GM19324 (cell line): ENCODE data around the gene HYDIN.
"Not testable (repeated sequence)": the region's sequence is repeated elsewhere in the genome, so short reads cannot be mapped to it uniquely, and the experiment has no call there.

ENCODE experiments used
- ATAC-seq: cut with Tn5 transposase; IDR thresholded peaks from one replicate; pipeline ENCODE4 v1.9.1; 2021; ENCODE audit warnings: mild to moderate bottlenecking, moderate library complexity; ENCODE audit not compliant: unreplicated experiment, low FRiP score

HYDIN gene

DNA sequence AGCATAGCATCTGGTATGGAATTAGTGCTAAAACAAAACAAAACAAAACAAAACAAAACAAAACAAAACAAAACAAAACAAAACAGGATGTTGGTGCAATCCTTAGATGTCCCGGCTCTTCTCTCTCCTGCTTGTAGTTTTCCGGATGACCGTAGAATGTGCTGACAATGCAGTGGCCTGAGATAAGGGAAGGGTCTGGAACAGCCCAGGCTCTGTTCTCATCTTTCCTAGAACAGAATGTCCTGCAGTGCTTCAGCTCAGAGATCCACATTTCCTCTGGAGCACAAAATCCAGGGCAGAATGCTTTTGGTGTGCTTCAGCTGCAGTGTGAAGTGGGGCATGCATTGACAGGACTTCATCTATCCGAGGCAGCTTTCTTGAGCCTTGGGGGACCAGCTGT is 345.9 kb downstream of the HYDIN start:
- not testable (repeated sequence) for ATAC-seq

DNA sequence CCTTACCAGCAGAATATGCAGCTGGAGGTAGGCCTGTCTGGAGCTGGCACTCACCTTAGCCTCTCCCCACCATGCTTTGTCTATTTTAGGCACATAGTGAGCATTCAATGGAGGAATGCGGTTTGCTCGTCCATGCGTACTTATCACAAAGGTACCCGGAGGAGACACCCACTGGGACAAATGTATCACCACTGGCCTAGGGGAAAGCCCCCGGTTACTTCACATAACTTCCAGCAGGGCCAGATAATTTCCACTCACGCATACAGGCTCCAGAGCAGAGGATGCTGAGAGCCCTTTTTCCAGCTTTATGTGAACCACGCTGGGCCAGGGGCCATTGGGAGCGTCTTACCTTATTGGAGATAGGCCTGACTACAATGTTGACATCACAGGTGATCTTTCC is 348.2 kb downstream of the HYDIN start:
- not testable (repeated sequence) for ATAC-seq

DNA sequence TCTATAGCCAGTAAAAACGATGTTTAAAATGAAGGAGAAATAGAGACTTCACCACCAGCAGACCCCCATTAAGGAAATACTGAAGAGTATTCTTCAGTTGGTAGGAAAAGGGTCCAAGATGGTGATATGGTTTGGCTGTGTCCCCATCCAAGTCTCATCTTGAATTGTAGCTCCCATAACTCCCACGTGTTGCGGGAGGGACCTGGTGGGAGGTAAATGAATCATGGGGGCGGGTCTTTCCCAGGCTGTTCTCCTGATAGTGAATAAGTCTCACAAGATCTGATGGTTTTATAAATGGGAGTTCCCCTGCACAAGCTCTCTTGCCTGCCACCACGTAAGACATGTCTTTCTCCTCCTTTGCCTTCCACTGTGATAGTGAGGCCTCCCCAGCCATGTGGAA is 352.6 kb downstream of the HYDIN start:
- not testable (repeated sequence) for ATAC-seq

DNA sequence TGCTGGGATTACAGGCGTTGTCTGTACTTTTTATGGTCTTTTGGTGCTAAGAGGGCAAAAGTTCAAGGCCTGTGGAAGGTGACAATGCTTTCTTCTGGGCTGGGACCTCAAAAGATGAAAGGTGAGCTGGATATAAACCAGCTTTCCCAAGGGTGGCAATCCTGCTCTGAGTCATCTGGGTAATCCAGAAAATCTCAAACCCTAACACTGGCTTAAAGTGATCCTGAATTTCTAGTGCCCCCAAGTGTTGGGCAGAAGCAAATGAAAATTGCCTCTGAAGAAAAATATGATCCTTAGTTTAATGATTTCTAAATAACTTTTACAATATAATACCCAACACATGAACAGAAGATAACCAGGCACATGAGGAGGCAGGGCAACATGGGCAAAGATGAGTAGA is 354.1 kb downstream of the HYDIN start:
- not testable (repeated sequence) for ATAC-seq

DNA sequence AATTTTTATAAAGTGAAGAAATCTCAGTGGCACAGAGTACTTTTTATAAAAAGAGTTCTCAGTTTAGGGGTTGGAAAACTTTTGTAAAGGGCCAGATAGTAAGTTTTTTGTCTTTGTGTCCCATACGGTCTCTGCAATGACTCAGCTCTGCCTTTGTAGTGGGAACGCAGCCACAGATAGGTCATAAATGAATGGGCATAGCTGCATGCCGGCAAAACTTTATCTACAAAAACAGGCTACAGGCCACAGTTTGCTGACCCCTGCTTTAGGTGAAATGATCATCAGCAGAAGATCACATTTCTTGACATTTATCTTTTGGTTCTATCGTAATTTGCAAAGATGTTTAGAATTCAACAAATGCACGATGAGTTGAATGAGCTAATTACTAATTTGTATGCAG is 365.8 kb downstream of the HYDIN start:
- not testable (repeated sequence) for ATAC-seq

DNA sequence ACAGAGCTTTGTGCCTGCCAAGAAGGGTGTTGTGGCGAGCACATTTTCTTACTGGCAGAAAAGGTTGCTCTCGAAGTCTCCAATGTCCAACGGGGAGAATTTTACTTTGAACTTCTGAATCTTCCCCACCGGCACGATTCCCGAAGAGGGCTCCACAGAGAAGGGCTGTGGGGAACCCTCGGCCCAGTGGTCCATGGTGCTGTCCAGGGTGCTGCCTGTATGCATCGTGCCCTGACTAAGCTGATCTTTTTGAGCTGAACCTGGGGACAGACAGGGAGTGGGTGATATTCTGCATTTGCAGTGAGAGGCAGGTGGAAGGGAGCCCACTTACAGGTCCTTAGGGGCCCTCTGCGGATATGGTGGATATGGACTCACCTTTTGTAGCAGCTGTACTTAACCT is 368.5 kb downstream of the HYDIN start:
- ATAC-seq: not testable (repeated sequence)

DNA sequence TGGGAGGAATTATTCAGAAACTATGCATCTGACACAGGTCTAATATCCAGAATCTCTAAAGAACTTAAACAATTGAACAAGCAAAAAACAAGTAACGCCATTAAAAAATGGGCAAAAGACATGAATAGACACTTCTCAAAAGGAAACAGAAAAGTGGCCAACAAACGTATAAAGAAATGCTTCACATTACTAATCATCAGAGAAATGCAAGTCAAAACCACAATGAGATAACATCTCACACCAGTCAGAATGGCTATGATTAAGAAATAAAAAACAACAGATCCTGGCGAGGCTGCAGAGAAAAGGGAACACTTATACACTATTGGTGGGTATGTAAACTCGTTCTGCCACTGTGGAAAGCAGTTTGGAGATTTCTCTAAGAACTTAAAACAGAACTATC is 379.2 kb downstream of the HYDIN start:
- not testable (repeated sequence) for ATAC-seq

DNA sequence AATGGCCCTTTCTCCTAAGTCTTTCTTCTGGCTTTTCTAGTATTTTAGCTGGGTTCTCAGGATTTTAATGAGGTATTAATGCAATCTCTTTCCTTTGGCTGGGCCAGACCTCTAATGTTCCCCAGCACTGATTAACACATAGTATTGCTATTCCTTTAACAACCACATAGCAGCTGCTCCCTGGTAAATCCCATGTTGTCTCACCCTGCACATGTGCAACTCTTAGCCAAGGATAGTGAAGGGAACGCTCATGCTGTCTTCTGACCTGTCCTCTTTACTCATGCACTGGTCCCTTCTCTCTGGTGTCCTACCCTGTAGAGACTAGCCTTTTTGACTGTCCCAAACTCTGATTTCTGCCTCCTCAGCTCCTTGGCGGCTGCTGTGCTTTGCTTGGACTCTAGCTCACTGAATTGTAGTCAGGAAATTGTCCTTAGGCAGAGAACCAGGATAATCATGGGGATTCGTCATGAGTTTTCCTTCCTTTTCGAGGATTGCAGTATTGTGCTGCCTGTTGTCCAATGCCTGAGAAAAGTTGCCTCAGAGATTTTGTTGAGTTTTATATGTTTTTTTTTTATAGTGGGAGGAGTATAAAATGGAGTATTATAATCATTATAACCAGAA is 406.9 kb downstream of the HYDIN start:
- ATAC-seq: not testable (repeated sequence)

DNA sequence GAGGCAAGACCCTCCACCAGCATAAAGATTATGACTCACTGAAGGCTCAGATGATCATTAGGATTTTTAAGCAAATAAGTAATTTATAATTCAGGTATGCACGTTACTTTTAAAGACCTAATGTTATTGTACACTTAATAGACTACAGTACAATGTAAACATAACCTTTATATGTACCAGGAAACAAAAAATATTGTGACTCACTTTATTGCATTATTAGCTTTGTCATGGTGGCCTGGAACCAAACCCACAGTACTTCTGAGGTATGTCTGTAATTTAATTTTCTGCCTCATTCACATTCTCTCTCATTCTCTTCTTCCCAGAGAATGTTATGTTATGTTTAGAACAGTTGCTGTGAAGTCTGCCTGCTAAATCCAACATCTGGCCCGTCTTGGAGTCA is 407.8 kb downstream of the HYDIN start:
- not testable (repeated sequence) for ATAC-seq

DNA sequence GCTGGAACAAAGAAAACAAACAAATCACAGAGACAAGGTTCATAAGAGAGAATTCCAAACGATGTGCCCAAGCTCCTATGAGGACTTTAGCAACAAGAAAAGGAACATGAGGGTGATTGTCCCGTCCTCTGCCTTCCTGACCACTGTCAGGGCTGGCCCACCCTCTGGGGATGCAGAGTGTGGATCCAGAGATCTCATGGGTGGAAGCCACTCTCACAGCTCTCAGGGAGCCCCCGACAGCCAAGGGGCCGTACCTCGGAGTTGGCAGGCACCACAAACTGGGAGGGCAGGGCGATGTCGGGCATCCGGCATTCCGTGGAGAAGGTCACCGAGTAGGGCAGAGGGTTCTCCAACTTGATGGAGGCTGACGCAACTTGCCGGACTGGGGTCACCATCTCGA is 412.4 kb downstream of the HYDIN start:
- ATAC-seq: not testable (repeated sequence)

DNA sequence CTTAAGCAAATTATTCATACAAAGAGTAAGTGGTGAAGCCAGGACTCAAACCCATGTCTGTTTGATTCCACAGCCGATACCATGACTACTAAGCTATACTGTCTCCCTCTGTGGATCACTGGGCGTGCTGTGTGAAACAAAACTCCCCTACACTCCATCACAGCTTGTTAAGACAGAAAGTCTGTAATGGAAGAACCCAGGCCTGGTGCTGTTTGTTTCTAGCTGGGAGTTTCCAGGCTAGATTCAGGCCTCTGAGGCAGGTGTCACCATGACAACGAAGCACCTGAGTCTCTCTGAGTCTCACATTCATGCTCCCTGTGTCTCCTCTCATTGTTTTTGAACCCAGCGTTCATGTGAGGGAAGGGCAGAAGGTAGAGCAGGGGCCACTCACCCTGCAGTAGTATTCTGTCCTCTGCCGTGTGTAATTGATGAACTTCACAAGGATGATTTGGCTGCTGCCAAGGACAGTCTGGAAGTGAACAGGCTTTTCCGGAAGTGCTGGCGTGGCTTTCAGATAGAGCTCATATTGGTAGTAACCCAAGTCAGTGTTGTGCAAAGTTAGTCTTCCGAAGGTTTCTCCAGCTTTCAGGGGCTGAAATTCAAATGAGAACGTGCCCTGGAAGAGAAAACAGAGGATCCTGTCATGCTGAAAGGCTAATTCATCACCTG is 421.0 kb downstream of the HYDIN start:
- ATAC-seq: no peak

DNA sequence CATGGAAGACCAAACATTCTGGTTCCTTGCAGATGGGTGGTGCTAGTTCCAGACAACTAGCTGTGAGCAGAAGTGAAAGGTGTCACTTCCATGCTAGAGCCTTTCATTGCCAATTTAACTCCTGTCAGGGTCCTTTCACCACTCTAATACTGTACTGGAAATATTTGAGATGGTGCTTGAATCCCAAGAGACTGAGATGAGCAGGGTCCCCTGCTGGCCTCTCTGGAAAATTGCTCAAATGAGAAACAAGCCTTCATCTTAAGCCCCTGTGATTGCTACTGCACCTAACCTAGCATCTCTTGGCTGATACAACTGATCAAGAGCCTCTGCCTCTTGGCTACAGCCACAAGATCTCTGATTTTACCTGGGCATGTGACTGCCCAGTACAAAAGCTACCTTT is 422.2 kb downstream of the HYDIN start:
- ATAC-seq: no peak

DNA sequence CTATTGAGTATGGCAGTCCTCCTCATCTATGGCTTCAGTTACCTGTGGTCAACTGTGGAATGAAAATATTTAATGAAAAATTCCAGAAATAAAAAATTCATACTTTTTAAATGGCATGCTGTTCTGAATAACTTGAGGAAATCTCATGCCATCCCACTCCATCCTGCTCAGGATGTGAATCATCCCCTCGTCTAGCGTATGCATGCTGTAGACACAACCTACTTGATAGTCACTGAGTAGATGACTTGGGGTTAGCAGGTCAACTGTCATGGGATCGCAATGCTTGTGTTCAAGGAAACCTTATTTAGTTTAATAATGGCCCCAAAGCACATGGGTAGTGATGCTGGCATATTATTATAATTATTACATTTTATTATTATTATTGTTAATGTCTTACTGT is 424.7 kb downstream of the HYDIN start:
- ATAC-seq: no peak

DNA sequence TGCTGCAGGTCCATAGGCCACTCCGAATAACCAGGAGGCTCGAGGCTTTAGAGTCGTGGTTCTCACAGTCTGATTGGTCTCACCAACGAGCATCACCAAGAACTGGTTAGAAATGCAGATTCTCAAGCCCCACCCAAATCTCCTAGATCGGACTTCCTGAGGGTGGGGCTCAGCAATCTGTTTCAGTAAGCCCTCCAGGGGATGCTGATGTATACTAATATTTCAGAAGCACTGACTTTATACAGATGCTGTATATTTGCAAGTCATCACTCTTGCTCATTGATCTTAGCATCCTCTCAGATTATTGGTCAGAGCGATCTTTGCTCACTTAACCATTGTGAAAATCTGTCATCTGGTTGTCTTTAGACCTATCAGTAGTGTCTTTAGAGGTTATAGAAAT is 425.1 kb downstream of the HYDIN start:
- no peak for ATAC-seq

DNA sequence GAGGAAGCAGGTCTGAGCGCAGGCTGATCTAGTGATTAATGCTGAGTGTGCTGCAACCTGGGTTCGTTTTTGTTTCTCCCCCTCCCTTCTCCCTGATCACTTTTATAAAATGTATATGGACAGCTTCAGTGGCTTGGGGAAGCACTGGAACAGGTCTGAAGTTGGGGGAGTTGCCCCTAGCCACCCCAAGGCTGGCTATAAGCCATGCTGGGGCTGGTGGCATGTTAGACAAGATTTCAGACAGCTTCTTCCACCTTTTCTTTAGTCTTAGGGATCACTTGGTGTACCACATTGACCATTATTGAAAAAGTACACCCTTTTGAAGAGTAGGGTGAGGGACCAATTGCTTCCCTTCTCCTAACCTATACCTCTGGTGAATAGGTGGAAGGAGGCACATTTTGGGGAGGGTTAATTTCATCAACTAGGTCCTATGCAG is 425.8 kb downstream of the HYDIN start:
- no peak for ATAC-seq

DNA sequence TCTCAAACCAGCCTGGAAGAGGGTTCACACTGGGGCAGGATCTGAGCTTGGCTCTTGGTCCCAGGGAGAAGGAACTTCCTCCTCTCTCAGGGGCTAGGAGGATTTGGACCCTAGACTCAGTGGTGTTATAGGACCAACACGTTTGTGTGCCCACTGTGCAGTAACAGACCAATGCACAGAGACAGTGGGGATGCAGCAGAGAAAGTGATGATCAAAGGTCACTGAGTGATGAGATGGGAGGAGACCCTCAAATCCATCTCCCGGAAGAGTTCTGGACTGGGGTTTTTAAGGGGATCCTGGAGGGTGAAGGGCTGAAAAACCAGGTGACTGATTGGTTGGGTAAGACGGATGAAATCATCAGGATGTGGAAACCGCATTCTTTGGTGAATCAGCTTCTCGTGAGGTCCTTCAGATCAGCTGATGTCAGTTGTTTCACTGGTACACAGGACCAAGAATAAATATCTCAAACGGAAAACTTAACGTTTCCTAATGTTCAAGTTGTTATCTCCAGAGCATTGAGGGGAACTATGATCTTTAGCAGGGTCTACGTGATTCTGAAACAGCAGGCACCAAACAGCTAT is 426.3 kb downstream of the HYDIN start:
- ATAC-seq: no peak

DNA sequence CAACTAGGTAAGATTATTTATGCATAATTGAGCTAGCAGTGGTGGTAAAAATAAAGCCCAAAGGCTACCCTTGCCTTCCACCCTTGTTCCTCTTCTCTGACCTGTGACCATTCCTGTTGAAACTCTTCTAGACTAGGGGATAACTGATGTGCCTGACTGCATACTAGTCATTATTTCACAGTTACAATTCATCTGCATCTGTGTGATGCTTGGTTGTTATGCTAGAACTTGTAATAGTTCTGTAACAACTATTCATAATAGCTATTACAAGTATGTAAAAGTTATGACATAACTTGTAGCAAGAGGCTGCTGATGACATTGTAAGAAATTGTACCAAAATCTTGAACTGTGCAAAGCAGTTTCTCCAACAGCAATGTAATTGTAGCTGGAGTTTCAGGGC is 427.2 kb downstream of the HYDIN start:
- no peak for ATAC-seq

DNA sequence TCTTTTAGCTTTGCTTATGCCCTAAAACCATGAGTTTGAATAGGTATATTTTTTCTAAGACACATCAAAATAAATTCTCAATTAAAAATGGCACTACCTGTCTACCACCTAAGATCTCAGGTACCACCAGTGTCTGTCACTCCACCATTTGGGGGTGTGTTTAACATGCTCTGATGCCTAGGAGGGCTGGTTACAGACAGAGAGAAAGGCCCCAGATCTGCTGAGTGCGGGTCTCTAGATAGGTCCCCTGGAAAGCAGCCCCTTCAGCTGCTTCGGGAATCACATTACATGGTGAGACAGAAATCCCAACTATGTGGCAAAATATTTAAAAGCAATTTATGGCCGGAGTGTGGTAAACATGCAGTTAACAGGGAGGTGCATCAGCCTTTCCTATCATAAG is 428.9 kb downstream of the HYDIN start:
- ATAC-seq: no peak

DNA sequence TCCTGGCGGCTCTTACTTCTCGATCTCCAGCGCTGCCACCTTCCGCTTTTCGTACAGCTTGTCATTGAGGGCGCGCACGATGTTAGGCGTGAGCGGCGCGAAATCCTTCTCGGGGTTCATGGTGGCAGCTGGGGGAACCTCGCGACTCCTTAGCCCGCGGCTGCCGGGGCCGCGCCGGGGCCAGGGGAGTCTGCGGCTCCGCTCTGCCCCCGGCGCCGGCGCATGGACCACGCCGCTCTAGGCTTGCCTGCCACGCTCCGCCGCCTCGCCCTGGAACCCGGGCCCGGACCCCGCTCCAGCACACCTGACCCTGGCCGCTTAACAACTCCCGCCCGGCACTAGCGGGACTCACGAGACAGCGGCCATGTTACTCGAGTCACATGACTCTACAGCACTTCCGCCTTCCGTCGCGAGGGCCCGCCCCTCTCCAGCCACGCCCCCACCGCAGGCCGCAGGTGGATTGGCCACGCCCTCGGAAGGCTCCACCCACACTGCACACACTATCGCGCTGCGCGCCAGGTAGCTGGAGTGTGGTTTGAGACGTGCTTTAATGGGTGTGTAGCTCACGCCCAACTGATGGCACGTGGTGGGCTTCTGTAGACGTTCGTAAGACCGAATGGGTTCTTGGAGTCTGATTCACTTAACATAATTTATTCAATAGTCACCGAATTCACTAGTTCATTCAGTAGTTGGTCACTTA is 429.6 kb downstream of the HYDIN start, which contains the start of gene VAC14:
Gene VAC14 (minus strand): TSS at position 378 of the 700 bp plus-strand sequence. CDS start 258 bp downstream, at position 120.
- peak; percentile 96 for ATAC-seq

DNA sequence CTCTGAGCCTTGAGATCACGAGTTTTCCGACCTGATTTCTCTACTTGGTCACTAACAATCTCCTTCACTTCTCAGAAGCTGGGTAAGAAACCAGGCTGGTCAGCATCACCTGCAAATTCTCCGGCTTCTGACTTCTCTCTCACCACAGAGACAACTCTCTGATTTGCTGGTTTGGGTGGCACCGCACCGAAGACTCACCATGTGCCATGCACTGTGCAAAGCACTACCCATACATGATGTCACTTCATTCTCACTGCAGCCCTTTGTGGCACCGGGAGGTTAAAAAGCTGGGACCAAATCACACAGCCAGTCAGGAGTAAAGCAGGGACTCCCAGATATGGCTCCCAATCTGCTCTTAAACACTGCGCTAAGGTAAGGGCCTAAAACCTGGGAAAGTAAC is 430.2 kb downstream of the HYDIN start:
- no peak for ATAC-seq

DNA sequence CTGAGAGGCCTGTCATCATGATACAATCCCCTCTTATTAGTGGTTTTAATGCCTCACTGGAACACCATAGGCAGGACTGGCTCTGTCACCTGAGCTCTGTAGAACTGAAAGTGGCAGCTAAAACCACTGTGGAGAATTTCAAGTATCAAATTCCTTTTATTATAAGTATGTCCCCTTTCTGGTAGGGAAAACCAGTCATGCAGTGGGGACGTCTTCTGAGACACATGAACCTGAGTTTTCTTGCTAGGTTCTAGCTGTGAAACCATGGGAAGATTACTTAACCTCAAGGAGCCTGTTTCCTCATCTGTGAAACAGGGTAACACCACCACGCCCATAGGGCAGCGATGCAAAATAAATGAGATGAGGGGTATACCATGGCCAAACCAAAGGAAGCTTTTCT is 434.2 kb downstream of the HYDIN start:
- ATAC-seq: no peak
